ENCODE measurements around the gene ACOX2.

- TF ChIP-seq CTCF (IDR thresholded peaks at IDR 0.05 in 2 of 3, conservative IDR thresholded peaks at IDR 0.05 in 1 of 3; ENCODE audit: control insufficient read depth in 2 of 3, extremely low read depth in 1 of 3, insufficient read depth in 1 of 3, low read depth in 3 of 3, low read length in 3 of 3) (no peak), SP1 (IDR thresholded peaks at IDR 0.05; ENCODE audit: low read depth, low read length) (no peak), RAD21 (IDR thresholded peaks at IDR 0.05; ENCODE audit: insufficient read depth, low read depth, low read length) (no peak), JUND (IDR thresholded peaks at IDR 0.05; ENCODE audit: low read depth, low read length) (no peak), MAX (IDR thresholded peaks at IDR 0.05; ENCODE audit: low read depth, low read length) (no peak), MYC (IDR thresholded peaks at IDR 0.05; ENCODE audit: insufficient read depth, insufficient read length, insufficient replicate concordance, low read length, severe bottlenecking) (no peak), CBFB (IDR thresholded peaks at IDR 0.05; ENCODE audit: low read depth) (no peak), POLR2A (IDR thresholded peaks at IDR 0.05; ENCODE audit: low read depth, low read length) (no peak), YY1 (IDR thresholded peaks at IDR 0.05; ENCODE audit: low read depth, low read length) (no peak)
Measured at GRCh38 chr3:58555203-58555602, 18.2 kb upstream of the ACOX2 start.
